ENCODE results near the gene RNF150.
A peak's percentile ranks its signal among the peaks of the same experiment; 100 is the strongest.

The RNF150 gene

GRCh38 chr4:141023051-141023450 lies 110.2 kb downstream of the RNF150 start:
- no peak for DNase-seq (ENCODE audit: low spot score)

DNA sequence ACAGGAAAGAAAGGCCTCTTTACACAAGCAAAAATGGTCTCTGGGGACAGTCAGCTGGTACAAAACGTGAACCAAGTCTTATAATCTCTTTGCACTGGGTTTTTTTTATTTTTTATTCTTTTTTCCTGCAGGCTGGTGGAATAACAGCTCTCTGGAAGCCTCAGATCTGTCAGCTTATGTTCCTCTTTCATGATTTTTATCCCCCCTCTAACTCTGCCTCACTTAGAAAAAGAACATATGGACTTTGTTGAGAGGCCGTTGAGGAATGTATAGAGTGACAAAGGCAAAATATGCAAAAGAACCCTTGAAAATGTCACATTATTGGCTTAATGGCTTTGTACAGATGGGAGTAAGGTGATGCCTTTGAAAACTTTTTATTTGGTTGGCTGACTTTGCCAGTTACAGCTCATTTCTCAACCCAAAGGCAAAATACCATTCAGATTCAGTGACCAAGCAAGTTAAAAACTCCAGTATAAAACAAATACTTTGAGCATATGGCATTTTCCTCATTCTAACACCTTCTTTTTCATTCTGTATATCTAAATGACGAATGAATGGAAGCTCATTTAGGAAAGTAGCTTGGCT lies 111.1 kb downstream of the RNF150 start:
- no peak for DNase-seq (ENCODE audit: low spot score)

GRCh38 chr4:141021397-141022110 lies 111.7 kb downstream of the RNF150 start:
- no peak for DNase-seq (ENCODE audit: low spot score)

DNA sequence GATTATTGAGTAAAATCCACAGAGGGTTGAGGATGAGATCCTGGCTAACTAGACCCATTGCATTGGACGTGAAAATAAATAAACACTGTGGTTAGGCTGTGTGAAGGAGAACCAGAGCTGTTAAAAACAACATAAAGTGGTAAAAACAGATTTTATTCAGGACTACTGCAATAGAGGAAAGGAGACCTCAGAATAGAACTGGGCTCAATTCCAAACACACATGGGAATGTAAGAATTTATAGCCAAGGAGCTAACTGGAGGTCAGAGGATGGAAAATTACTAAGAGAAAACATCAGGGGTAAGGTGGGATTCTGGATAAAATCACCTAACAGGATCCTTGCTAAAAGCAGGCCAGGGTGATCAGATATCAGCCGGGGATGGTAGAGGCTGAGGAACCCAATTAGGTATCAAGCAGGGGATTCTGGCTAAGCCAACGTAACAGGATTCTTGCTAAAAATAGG lies 112.4 kb downstream of the RNF150 start:
- no peak for DNase-seq (ENCODE audit: low spot score)

DNA sequence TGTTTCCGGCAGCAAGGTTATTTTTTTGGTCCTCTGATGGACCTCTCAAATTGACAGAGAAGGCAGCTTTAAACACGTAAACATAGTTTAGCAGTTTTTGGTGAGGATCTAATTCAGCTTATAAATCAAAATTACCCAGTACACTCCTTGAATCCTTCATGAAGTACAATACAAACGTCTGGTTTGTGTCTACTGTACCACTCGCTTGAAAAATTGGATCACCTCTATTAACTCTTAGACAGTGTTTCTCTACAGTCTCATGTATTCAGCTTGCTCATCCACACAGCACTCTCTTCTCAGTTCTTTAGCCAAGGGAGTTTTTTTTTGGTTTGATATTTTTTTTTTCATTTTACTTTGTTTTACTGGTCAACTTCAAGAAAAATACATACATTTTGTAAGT lies 113.5 kb downstream of the RNF150 start:
- DNase-seq (ENCODE audit: low spot score) = no peak

DNA sequence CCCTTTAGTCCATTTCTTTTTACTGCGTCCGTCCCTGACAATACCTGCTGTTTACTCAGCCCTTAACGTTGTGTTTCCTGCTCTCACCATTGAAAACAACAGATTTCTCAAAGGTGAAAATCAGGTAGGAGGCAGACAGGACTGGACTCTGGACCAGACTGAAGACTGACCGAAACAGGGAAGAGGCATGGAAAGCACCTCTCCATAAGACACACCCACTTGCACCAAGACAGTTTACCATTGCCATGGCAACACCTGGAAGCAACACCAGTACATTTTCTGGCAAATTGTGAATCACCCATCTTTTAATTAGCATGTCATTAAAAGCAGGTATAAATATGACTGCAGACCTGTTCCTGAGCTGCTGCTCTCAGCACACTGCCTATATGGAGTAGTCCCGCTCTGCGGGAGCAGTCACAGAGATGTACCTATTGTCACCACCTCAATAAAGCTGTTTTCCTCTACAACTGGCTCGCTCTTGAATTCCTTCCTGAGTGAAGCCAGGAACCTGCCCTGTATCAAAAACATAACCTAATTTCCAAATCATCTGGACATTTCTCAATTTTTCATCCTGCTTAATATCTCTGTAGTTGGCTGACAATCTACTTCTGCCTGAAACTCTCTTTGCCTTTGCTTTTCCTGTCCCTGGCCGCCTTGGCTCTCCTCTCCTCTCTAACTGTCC lies 117.0 kb downstream of the RNF150 start:
- DNase-seq (ENCODE audit: low spot score) = no peak

DNA sequence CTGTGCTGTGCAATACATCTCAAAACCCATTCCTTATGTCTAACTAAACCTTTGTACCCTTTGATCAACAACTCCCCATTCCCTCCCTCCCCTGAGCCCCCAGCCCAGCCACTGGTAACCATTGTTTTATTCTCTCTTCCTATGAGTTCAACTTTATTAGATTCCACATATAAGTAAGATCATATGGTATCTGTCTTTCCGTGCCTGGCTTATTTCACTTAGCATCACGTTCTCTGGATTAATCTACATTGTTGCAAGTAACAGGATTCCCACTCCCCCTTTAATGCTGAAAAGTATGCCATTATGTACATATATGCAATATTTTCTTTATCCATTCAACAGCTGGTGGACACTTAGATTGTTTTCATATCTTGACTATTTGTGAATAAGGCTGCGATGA lies 119.4 kb downstream of the RNF150 start:
- DNase-seq (ENCODE audit: low spot score) = no peak

DNA sequence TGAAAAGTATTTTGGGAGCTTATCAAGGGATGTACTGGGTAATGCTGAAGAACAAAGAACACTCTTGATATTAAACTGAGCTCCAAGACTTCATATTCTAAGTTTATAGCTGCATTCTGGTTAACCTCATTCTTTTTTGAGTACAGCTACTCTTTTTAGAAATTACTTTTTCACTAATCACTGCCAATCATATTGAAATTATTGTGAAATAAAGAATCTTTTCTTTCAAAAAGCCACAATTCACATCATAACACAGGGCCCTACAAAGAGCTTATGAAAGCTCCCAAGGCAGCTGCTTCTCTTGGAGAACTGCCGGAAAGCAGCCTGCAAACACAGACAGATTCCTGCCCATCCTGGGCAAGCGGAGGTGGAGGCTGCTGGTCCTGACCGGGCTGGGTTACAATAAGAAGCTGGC lies 121.4 kb downstream of the RNF150 start:
- no peak for DNase-seq (ENCODE audit: low spot score)

GRCh38 chr4:141009931-141010330 lies 123.3 kb downstream of the RNF150 start:
- no peak for DNase-seq (ENCODE audit: low spot score)

- DNase-seq (ENCODE audit: low spot score) = no peak
These were observed 124.1 kb downstream of the RNF150 start for GRCh38 chr4:141009129-141009528.

- no peak for DNase-seq (ENCODE audit: low spot score)
These were observed 126.9 kb downstream of the RNF150 start for GRCh38 chr4:141006242-141006802.

DNA sequence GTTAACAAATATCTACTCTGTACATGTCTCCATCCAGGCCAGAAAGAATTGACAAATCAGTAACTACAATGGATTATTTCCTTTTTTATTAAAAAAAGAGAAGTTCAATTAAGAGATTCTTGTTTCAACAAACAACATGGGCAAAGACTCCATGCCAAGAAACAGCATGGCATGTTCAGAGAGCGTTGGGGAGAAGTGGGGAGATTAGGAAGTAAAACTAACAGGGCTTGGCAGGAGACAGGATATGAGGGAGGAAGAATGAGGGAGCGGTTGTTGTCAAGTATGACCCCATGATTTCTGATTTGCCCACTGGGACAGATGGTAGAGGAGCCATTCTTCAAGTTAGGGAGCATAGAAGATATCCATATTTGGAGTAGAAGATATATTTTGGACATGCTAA lies 128.4 kb downstream of the RNF150 start:
- no peak for DNase-seq (ENCODE audit: low spot score)

DNA sequence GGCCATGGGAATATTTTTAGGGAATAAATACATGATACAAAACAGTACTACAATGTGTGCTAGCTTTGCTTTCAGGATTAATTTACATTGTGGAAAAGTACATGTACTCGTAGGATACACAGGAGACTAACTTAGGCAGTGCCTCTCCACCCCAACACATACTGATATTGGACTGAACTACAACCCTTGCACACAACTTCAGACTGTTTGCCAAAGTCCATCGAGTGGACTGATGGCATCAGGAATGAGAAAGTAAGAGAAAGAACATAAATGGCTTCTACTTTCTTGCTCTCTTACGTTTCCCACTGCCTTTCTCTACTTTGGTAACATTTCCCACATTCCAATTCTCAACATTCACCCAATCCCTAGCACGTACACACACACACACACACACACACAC lies 130.1 kb downstream of the RNF150 start:
- DNase-seq (ENCODE audit: low spot score) = no peak

GRCh38 chr4:141002323-141002805 lies 130.9 kb downstream of the RNF150 start:
- DNase-seq (ENCODE audit: low spot score) = peak; percentile 5

DNA sequence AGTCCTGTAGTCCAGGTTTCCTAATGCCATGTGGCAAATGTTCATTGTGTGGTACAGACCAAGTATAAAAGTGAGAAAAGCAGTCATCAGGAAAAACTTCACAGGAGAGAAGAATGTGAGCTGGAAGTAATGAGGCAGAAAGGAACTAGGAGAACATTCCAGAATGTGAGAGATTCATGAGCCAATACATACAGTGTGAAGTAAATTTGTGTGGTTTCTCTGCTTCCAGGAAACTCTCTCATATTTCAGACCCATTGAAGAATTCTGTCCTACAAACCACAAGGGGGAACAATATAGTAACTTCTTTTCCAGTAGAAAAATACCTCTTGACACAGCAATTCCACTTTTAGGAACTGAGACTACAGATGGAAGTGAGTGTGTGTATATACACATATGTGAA lies 136.5 kb downstream of the RNF150 start:
- peak; percentile 78 for DNase-seq (ENCODE audit: low spot score)

DNA sequence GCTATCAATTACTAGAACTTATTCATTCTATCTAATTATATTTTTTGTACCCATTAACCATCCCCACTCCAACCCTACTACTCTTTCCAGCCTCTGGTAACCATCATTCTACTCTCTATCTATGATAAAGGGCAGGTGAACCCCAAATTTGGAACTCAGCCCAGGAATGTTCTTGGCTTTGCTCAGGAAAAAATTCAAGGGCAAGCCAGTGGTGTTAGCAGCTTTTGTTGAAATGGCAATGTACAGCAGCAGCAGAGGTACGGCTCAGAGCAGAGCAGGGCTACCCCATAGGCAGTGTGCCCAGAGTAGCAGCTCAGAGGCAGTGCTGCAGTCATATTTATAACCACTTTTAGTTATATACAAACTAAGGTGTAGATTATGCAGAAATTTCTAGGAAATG lies 138.2 kb downstream of the RNF150 start:
- no peak for DNase-seq (ENCODE audit: low spot score)

DNA sequence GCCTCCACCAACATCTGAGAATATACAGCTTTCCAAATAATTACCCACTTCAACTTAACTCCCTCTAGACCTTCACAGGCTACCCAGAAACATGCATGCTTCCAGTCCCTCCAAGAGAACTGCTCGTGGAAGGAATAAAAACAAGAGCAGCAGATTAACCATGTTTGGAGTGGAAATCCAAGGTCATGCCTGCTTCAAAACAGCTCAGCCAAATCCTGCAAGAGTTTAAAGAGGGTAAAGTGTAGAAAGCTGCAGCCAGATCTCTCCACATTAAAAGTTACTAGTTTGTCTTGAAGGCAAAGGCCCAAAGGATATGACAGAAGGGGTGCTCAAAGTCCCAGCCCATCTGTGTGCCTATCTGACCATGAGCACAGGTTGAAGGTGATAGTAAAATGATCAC lies 139.3 kb downstream of the RNF150 start:
- DNase-seq (ENCODE audit: low spot score) = no peak

DNA sequence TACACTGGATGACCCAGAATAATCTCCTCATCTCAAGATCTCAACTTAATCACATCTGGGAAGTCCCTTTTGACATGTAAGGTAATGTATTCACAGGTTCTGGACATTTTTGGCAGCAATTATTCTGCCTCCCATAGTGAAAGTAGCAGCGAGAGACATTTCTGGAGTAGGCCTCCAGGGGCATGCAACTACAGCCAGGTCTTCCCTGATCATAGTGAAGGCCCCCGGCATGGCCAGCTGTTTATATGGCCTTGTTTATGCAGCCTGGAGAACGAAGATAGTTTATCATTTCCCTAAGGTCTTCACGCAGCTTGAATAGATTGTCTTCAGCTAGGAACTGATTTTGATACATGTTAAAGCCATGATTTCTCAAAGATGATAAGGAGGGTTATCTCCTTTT lies 139.9 kb downstream of the RNF150 start:
- no peak for DNase-seq (ENCODE audit: low spot score)

DNA sequence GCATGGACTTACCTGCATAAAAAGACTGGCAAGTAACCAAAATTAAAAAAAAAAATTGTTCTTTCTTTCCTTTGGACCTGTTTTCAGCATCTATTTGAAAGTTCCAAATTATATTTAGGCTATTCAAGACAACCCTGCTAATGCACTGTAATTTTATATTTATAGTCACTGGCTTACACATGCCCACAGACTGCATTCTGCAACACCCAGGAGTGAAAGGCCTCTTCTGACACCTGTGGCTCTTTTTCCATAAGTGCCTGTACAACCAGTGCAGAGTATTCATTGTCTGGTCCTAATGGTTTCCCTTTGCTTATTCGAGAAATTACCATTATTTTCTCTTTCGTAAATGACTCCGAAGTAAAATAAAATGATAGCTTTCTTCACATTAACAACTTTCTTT lies 143.3 kb downstream of the RNF150 start:
- DNase-seq (ENCODE audit: low spot score) = no peak

GRCh38 chr4:140986045-140986444 lies 147.2 kb downstream of the RNF150 start:
- DNase-seq (ENCODE audit: low spot score) = no peak

DNA sequence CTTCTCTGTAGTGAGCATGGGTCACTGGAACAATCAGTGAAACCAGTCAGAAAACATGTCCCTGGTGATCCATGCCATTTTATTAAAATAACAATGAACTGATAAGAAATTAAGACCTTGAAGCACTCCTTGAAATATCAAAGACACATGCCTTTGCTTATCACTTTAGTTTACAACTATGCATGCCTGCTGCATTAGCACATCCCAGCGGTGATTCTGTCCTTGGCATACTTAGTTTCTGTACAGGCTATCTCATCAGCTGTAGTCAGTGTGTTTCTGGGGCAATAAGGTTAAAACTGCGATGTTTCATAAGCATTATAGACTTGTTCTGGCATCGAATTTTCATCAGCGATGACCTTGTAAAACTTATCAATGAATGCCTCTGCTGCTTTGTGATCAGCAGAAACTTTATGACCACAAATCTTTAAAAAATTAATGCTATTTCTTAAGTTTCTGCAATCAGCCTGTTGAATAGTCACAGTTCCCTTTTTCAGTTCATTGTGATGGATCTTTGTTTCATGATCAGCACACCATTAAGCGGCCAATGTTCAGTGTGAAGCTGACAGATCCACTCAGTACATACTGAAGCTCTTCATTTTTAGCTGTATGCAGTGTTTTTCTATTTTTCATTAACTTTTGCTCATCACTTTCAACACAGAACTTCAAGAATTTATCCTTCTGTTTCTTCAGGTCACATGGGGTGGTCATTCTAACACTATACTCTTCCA lies 150.5 kb downstream of the RNF150 start:
- DNase-seq (ENCODE audit: low spot score) = no peak

Data from GM03348 (cell line).